Testis (tissue), 2 donors: Measurements from ENCODE around the gene SYNDIG1.

ENCODE experiments used
- POLR2A ChIP-seq: fragments of 450-650 bp; IDR thresholded peaks from one replicate; pipeline ENCODE4 v1.6.1; 2017; ENCODE audit warnings: antibody characterized with exemption, mild to moderate bottlenecking, moderate library complexity
- TF ChIP-seq, protein P1 (sequence below), 3 experiments: fragments of 450-650 bp in 2 of 3; fragments of 200-600 bp in 1 of 3; sonication (generic) in 1 of 3; IDR thresholded peaks; one replicate each; pipeline ENCODE4 v1.5.1; 2016 to 2019; ENCODE audit warnings: antibody characterized with exemption in 3 of 3, mild to moderate bottlenecking in 2 of 3, moderate library complexity in 1 of 3

GRCh38 chr20:24665741-24666191 lies 196.3 kb downstream of the SYNDIG1 start:
- TF ChIP-seq, protein P1, sequence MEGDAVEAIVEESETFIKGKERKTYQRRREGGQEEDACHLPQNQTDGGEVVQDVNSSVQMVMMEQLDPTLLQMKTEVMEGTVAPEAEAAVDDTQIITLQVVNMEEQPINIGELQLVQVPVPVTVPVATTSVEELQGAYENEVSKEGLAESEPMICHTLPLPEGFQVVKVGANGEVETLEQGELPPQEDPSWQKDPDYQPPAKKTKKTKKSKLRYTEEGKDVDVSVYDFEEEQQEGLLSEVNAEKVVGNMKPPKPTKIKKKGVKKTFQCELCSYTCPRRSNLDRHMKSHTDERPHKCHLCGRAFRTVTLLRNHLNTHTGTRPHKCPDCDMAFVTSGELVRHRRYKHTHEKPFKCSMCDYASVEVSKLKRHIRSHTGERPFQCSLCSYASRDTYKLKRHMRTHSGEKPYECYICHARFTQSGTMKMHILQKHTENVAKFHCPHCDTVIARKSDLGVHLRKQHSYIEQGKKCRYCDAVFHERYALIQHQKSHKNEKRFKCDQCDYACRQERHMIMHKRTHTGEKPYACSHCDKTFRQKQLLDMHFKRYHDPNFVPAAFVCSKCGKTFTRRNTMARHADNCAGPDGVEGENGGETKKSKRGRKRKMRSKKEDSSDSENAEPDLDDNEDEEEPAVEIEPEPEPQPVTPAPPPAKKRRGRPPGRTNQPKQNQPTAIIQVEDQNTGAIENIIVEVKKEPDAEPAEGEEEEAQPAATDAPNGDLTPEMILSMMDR (IDR thresholded peaks at IDR 0.05) = no peak
- TF ChIP-seq POLR2A = no peak
